PC-3 (cell line): Measurements from ENCODE around the gene CPEB3. TPM values are rescaled to one million over a fixed set of nuclear protein-coding genes. Genes with fewer than 3 reads are reported as not detected.
A peak's percentile ranks its signal among the peaks of the same experiment; 100 is the strongest.

Source experiments
- ATAC-seq: fragments of 200-7000 bp; cut with Tn5 transposase; 2 replicates; pipeline ENCODE4 v1.9.1; 2020; ENCODE audit warnings: mild to moderate bottlenecking, moderate library complexity
- BruUV-seq: library from RNA; stranded (reverse); fragments of 400-500 nt; replicated peaks from 2 replicates; lab custom pipeline; 2021; lab: Mats Ljungman, UMichigan
- CTCF ChIA-PET: fragments of 300-600 bp; sonication (Branson Sonifier 250); formaldehyde crosslinking; loops from one replicate; lab custom pipeline; 2022; ENCODE audit warnings: antibody characterized with exemption; lab: Charles Lee
- POLR2A ChIA-PET: fragments of 300-600 bp; sonication (Branson Sonifier 250); formaldehyde crosslinking; loops from one replicate; lab custom pipeline; 2022; ENCODE audit warnings: antibody characterized with exemption; ENCODE audit not compliant: unreplicated experiment; lab: Charles Lee
- DNase-seq: peaks from one replicate; pipeline ENCODE4 v3.0.0-alpha.2; 2015
- H2AFZ ChIP-seq: fragments of 300-600 bp; sonication (generic); 2 replicates; pipeline ENCODE4 v1.6.0; 2016; ENCODE audit warnings: antibody characterized with exemption, low read length
- H3F3A ChIP-seq: fragments of 300-600 bp; sonication (generic); one replicate; pipeline ENCODE4 v1.6.0; 2017; ENCODE audit warnings: antibody characterized with exemption, low read length, control low read depth, mild to moderate bottlenecking; ENCODE audit not compliant: unreplicated experiment
- H3K27ac ChIP-seq: fragments of 300-600 bp; sonication (generic); 2 replicates; pipeline ENCODE4 v1.5.1; 2016; ENCODE audit warnings: mild to moderate bottlenecking, low read length
- H3K27me3 ChIP-seq: fragments of 300-600 bp; sonication (generic); 2 replicates; pipeline ENCODE4 v1.6.1; 2016; ENCODE audit warnings: low read length, mixed read lengths
- H3K36me3 ChIP-seq: fragments of 300-600 bp; sonication (generic); 2 replicates; pipeline ENCODE4 v1.6.1; 2016; ENCODE audit warnings: low read depth, mixed run types, low read length, mixed read lengths
- H3K4me1 ChIP-seq: fragments of 300-600 bp; sonication (generic); 2 replicates; pipeline ENCODE4 v1.5.1; 2016; ENCODE audit warnings: low read length; ENCODE audit not compliant: insufficient read depth
- H3K4me2 ChIP-seq: fragments of 300-600 bp; sonication (generic); 2 replicates; pipeline ENCODE4 v1.6.0; 2016; ENCODE audit warnings: low read length
- H3K4me3 ChIP-seq: fragments of 300-600 bp; sonication (generic); 2 replicates; pipeline ENCODE4 v1.5.1; 2016; ENCODE audit warnings: mild to moderate bottlenecking, low read length, mixed read lengths
- H3K79me2 ChIP-seq: fragments of 300-600 bp; sonication (generic); 2 replicates; pipeline ENCODE4 v1.6.1; 2017; ENCODE audit warnings: low read length, mixed read lengths
- H3K9ac ChIP-seq: fragments of 300-600 bp; sonication (generic); 2 replicates; pipeline ENCODE4 v1.6.0; 2016; ENCODE audit warnings: mild to moderate bottlenecking, low read length
- H3K9me2 ChIP-seq: fragments of 300-600 bp; sonication (generic); replicated peaks from 2 replicates; pipeline ENCODE4 v1.6.1; 2016; ENCODE audit warnings: mixed run types, low read length, mixed read lengths
- H3K9me3 ChIP-seq: fragments of 300-600 bp; sonication (generic); 2 replicates; pipeline ENCODE4 v1.6.1; 2016; ENCODE audit warnings: low read length, mixed read lengths
- H4K20me1 ChIP-seq: fragments of 300-600 bp; sonication (generic); 2 replicates; pipeline ENCODE4 v1.6.1; 2016; ENCODE audit warnings: low read length, mixed read lengths
- EZH2 ChIP-seq: fragments of 300-600 bp; sonication (generic); IDR thresholded peaks from one replicate; pipeline ENCODE4 v1.6.1; 2017; ENCODE audit warnings: antibody characterized with exemption, mild to moderate bottlenecking, low read length; ENCODE audit not compliant: unreplicated experiment
- EZH2phosphoT487 ChIP-seq: fragments of 300-600 bp; sonication (generic); IDR thresholded peaks from 2 replicates; pipeline ENCODE4 v1.6.1; 2018; ENCODE audit warnings: mild to moderate bottlenecking, antibody characterized with exemption, low read length, borderline replicate concordance
- intact Hi-C: fragments of 100-400 bp; cut with micrococcal nuclease; formaldehyde crosslinking; loops from 2 replicates; pipeline ENCODE4 v1.9.0; 2023
- total RNA-seq: library from RNA; depleted of rRNA; stranded (reverse); fragments of >200 nt; gene quantifications from 2 replicates; pipeline ENCODE4 v1.2.3, GENCODE V29; 2014
- TF ChIP-seq, protein P1 (sequence below): fragments of 300-600 bp; sonication (generic); conservative IDR thresholded peaks from 2 replicates; pipeline ENCODE4 v1.5.1; 2017; ENCODE audit warnings: antibody characterized with exemption, low read depth, mild to moderate bottlenecking, low read length

The CPEB3 gene
- total RNA-seq, 1 experiment from 2014 or later: 0.80 TPM

DNA sequence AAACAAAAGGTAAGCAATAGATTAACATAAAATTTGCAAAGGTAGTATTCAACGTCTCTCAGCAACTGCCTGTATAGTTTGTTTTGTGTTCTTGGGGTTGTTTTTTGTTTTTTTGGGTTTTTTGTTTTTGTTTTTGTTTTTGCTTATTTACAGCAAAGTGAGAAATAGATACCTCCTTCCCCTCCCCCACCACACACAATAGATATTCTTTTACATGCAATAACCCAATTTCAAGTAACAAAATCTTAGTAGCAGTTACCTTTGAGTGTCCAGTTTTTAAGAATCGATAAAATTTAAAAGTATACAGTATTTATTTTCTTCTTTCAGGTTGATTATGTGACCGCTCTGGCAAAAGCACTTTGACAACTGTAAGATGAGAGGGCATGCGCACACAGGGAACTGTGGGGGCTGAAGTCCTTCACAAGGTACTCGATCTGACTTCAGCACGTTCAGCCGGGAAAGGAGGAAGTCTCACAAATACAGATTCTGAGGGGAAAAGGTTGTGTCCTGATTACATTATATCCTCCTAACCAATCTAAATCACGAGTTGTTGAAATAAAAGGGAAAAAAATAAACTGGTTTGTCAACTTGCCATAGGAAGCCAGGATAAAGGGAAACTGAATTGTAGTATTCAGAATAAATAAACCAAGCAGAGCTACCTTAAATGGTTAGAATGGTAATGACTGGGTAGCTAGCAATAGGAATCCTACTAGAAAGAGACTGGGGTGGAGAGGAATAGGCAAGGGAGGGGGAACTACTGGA is 47.8 kb downstream of the CPEB3 start:
- TF ChIP-seq EZH2 (no peak), EZH2phosphoT487 (no peak)
- TF ChIP-seq, protein P1, sequence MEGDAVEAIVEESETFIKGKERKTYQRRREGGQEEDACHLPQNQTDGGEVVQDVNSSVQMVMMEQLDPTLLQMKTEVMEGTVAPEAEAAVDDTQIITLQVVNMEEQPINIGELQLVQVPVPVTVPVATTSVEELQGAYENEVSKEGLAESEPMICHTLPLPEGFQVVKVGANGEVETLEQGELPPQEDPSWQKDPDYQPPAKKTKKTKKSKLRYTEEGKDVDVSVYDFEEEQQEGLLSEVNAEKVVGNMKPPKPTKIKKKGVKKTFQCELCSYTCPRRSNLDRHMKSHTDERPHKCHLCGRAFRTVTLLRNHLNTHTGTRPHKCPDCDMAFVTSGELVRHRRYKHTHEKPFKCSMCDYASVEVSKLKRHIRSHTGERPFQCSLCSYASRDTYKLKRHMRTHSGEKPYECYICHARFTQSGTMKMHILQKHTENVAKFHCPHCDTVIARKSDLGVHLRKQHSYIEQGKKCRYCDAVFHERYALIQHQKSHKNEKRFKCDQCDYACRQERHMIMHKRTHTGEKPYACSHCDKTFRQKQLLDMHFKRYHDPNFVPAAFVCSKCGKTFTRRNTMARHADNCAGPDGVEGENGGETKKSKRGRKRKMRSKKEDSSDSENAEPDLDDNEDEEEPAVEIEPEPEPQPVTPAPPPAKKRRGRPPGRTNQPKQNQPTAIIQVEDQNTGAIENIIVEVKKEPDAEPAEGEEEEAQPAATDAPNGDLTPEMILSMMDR: no peak
- H3K27me3 ChIP-seq: no peaks in the 10 kb centered on the region
- no peaks in the 10 kb centered on the region for H3F3A ChIP-seq
- H3K4me2 ChIP-seq: peak overlapping the region; percentile 79
- no peak overlapping the region for H3K9ac ChIP-seq
- ChIA-PET CTCF (interaction anchor here (1.0 kb wide), 1 partner anchor 48 kb away, joined by 7 read pairs; the partner anchor contains the start of genes CPEB3 and MARCHF5), POLR2A (interaction anchor here (0.6 kb wide), 1 partner anchor 32 kb away, joined by 7 read pairs; no protein-coding TSS in a partner anchor)
- H3K36me3 ChIP-seq: no peaks in the 10 kb centered on the region
- 0 out of 2 replicates have a peak, but pooled peaks cover 1% of the 10 kb centered on the region for H3K79me2 ChIP-seq
- peak; percentile 57 for DNase-seq
- peak overlapping the region; percentile 42; the same call in 1 of the 2 replicates for H2AFZ ChIP-seq
- no peaks in the 10 kb centered on the region for H4K20me1 ChIP-seq
- H3K4me3 ChIP-seq: peak overlapping the region; percentile 56
- BruUV-seq: no TSS peak
- intact Hi-C loops: loop anchor here (1.0 to 5.0 kb wide), 2 partner anchors 47 to 101 kb away; no protein-coding TSS in a partner anchor
- no peaks in the 10 kb centered on the region for H3K9me3 ChIP-seq
- H3K27ac ChIP-seq: no peak overlapping the region
- H3K4me1 ChIP-seq: peaks cover 42% of the 10 kb centered on the region
- no peaks in the 10 kb centered on the region for H3K9me2 ChIP-seq
- peak; percentile 44 for ATAC-seq

DNA sequence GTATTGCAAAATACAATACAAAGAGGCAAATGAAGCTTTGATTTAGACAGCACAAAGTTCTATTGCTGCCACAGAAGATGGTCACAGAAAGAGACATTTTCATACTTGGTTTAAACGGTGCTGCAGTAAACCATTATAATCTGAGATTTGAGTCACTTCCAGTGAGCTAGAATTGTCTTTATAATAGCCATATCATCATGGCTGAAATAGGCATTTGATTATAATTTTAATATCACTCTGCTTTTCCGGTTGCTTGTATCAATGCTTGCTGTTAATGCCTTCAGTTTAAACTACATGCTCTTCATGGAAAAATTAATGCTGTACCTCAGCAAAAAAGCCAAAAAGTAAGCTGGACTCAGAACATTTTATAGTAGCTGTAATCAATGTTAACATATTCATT is 48.5 kb downstream of the CPEB3 start:
- Histone ChIP-seq H3K9me2 (no peaks in the 10 kb centered on the region), H3K4me3 (no peak overlapping the region), H3K27me3 (no peaks in the 10 kb centered on the region), H3K9me3 (no peaks in the 10 kb centered on the region), H3K79me2 (0 out of 2 replicates have a peak, but pooled peaks cover 7% of the 10 kb centered on the region), H3K27ac (no peak overlapping the region), H3K9ac (no peak overlapping the region), H3K4me2 (peak overlapping the region; percentile 79), H3K36me3 (no peaks in the 10 kb centered on the region), H4K20me1 (no peaks in the 10 kb centered on the region), H3K4me1 (peaks cover 45% of the 10 kb centered on the region), H2AFZ (no peak overlapping the region), H3F3A (no peaks in the 10 kb centered on the region)
- no TSS peak for BruUV-seq
- CTCF ChIA-PET: no interaction called here
- ATAC-seq (no peak), DNase-seq (no peak)
- TF ChIP-seq, protein P1: no peak
- no peak for TF ChIP-seq EZH2phosphoT487
- TF ChIP-seq EZH2: no peak
- intact Hi-C loops: loop anchor here (5.0 kb wide), 1 partner anchor 100 kb away; no protein-coding TSS in a partner anchor
- POLR2A ChIA-PET: no interaction called here
